Liver (tissue), 9 donors: ENCODE results near the gene OXNAD1. TPM values are rescaled to one million over a fixed set of nuclear protein-coding genes. Genes with fewer than 3 reads are reported as not detected.

ENCODE experiments used
- DNase-seq: peaks from one replicate; pipeline ENCODE4 v3.0.0-alpha.2; 2017; ENCODE audit warnings: low spot score
- H3K27ac ChIP-seq, 2 donors: one replicate each; pipeline ENCODE4 v1.7.0; 2013; ENCODE audit warnings: inconsistent platforms in 2 of 2, low read length in 2 of 2, control low read depth in 1 of 2, low read depth in 1 of 2, mild to moderate bottlenecking in 1 of 2
- H3K27me3 ChIP-seq, 4 donors: one replicate each; pipeline versions ENCODE4 v1.6.1 to v1.7.0; 2013; ENCODE audit warnings: low read length in 3 of 4, inconsistent platforms in 1 of 4, mild to moderate bottlenecking in 1 of 4, moderate library complexity in 1 of 4; ENCODE audit not compliant: control insufficient read depth in 4 of 4, insufficient read depth in 4 of 4
- H3K36me3 ChIP-seq, 4 donors: one replicate each; pipeline versions ENCODE4 v1.6.1 to v1.7.0; 2013; ENCODE audit warnings: low read length in 3 of 4, mild to moderate bottlenecking in 3 of 4, low read depth in 1 of 4, moderate library complexity in 1 of 4; ENCODE audit not compliant: control insufficient read depth in 4 of 4, insufficient read depth in 3 of 4
- H3K4me1 ChIP-seq, 4 donors: one replicate each; pipeline versions ENCODE4 v1.6.1 to v1.7.0; 2013; ENCODE audit warnings: low read length in 3 of 4, mild to moderate bottlenecking in 3 of 4, moderate library complexity in 1 of 4; ENCODE audit not compliant: control insufficient read depth in 4 of 4, insufficient read depth in 4 of 4
- H3K4me3 ChIP-seq, 3 donors: one replicate each; pipeline versions ENCODE4 v1.6.1 to v1.7.0; 2013; ENCODE audit warnings: low read length in 3 of 3, control low read depth in 1 of 3, low read depth in 1 of 3, mild to moderate bottlenecking in 1 of 3
- H3K9ac ChIP-seq, 2 donors: one replicate each; pipeline ENCODE4 v1.7.0; 2013; ENCODE audit warnings: low read length in 2 of 2, mild to moderate bottlenecking in 2 of 2, moderate library complexity in 2 of 2, control low read depth in 1 of 2, low read depth in 1 of 2
- H3K9me3 ChIP-seq, 4 donors: one replicate each; pipeline versions ENCODE4 v1.6.1 to v1.7.0; 2013; ENCODE audit warnings: low read length in 3 of 4; ENCODE audit not compliant: control insufficient read depth in 4 of 4
- ATF3 ChIP-seq: IDR thresholded peaks from 2 replicates; pipeline ENCODE4 v1.6.1; 2016; ENCODE audit warnings: antibody characterized with exemption
- CTCF ChIP-seq: fragments of 150-350 bp; IDR thresholded peaks from 2 replicates; pipeline ENCODE4 v1.5.1; 2017; ENCODE audit warnings: improper control_type of control experiment, low read depth, low read length; ENCODE audit not compliant: missing input control
- EGR1 ChIP-seq, 2 donors: IDR thresholded peaks; 2 replicates each; pipeline ENCODE4 v1.6.1; 2016 to 2018; ENCODE audit warnings: antibody characterized with exemption in 2 of 2, low read depth in 2 of 2
- FOXA1 ChIP-seq: IDR thresholded peaks from 2 replicates; pipeline ENCODE4 v1.6.1; 2016; ENCODE audit warnings: antibody characterized with exemption
- FOXA2 ChIP-seq: IDR thresholded peaks from 2 replicates; pipeline ENCODE4 v1.6.1; 2016; ENCODE audit warnings: antibody characterized with exemption
- GABPA ChIP-seq, 2 donors: IDR thresholded peaks in 1 of 2; conservative IDR thresholded peaks in 1 of 2; 2 replicates each; pipeline ENCODE4 v1.6.1; 2016; ENCODE audit warnings: antibody characterized with exemption in 2 of 2, mild to moderate bottlenecking in 1 of 2, moderate library complexity in 1 of 2
- HNF4A ChIP-seq, 2 donors: conservative IDR thresholded peaks; 2 replicates each; pipeline ENCODE4 v1.6.1; 2016; ENCODE audit warnings: antibody characterized with exemption in 2 of 2, mild to moderate bottlenecking in 2 of 2
- HNF4G ChIP-seq: IDR thresholded peaks from 2 replicates; pipeline ENCODE4 v1.6.1; 2016; ENCODE audit warnings: antibody characterized with exemption
- JUND ChIP-seq, 2 donors: IDR thresholded peaks; 2 replicates each; pipeline ENCODE4 v1.6.1; 2016; ENCODE audit warnings: antibody characterized with exemption in 2 of 2
- RAD21 ChIP-seq, 2 donors: IDR thresholded peaks; 2 replicates each; pipeline ENCODE4 v1.6.1; 2016; ENCODE audit warnings: antibody characterized with exemption in 2 of 2, mild to moderate bottlenecking in 2 of 2
- RXRA ChIP-seq, 2 donors: IDR thresholded peaks; 2 replicates each; pipeline ENCODE4 v1.6.1; 2017 to 2018; ENCODE audit warnings: antibody characterized with exemption in 2 of 2, mild to moderate bottlenecking in 1 of 2
- SP1 ChIP-seq: IDR thresholded peaks from 2 replicates; pipeline ENCODE4 v1.6.1; 2018; ENCODE audit warnings: antibody characterized with exemption, mild to moderate bottlenecking
- TAF1 ChIP-seq: conservative IDR thresholded peaks from 2 replicates; pipeline ENCODE4 v1.6.1; 2016; ENCODE audit warnings: antibody characterized with exemption, mild to moderate bottlenecking
- YY1 ChIP-seq: IDR thresholded peaks from 2 replicates; pipeline ENCODE4 v1.6.1; 2016; ENCODE audit warnings: antibody characterized with exemption, mild to moderate bottlenecking
- WGBS: extraction: QIAGEN DNeasy Blood & Tissue Kit; methylation state at CpG from one replicate; pipeline ENCODE4 v1.1.7; 2013; 5-methylcytosine and 5-hydroxymethylcytosine counted together
- polyA plus RNA-seq, 2 donors: library from polyadenylated mRNA; stranded (reverse) in 1 of 2; unstranded in 1 of 2; fragments of 200-250 nt in 1 of 2; fragments of >200 nt in 1 of 2; fragmentation: Nextera tagmentation in 1 of 2; extraction: Ambion mirVana in 1 of 2; gene quantifications; one replicate each; pipeline versions ENCODE4 v1.2.1 to v1.2.3, GENCODE V29; 2013 to 2015
- total RNA-seq, 2 donors: library from RNA; depleted of rRNA; stranded (reverse); fragments of >200 nt; gene quantifications; one replicate each; pipeline ENCODE4 v1.2.3, GENCODE V29; 2014
- TF ChIP-seq, protein P1 (sequence below): IDR thresholded peaks from 2 replicates; pipeline ENCODE4 v1.6.1; 2016; ENCODE audit warnings: antibody characterized with exemption, mild to moderate bottlenecking
- TF ChIP-seq, protein P2 (sequence below): IDR thresholded peaks from 2 replicates; pipeline ENCODE4 v1.6.1; 2016; ENCODE audit warnings: antibody characterized with exemption
- TF ChIP-seq, protein P3 (sequence below): IDR thresholded peaks from 2 replicates; pipeline ENCODE4 v1.6.1; 2016; ENCODE audit warnings: antibody characterized with exemption
- donor health status: healthy.
- donor health status: healthy.
- donor health status: healthy.
- donor health status: healthy.
- donor health status: healthy.

OXNAD1 gene
- total and polyA plus RNA-seq, 4 donors, result 9.3 to 24.6 (median 14.1) TPM

GRCh38 chr3:16326724-16327349, 61.8 kb downstream of the OXNAD1 start:
- Histone ChIP-seq H3K9ac (no peak overlapping the region), H3K4me1 (peaks cover 16 to 56% (median 27%) of the 10 kb centered on the region in 4 donors), H3K36me3 (peaks cover 0 to 16% (median 7%) of the 10 kb centered on the region in 4 donors), H3K27me3 (no peaks in the 10 kb centered on the region), H3K4me3 (no peak overlapping the region), H3K9me3 (no peaks in the 10 kb centered on the region), H3K27ac (peak overlapping the region; percentile 70 to 87)
- no peak for DNase-seq
- 35% methylated on average over 15 of the region's 15 CpGs for WGBS
- TF ChIP-seq, protein P1, sequence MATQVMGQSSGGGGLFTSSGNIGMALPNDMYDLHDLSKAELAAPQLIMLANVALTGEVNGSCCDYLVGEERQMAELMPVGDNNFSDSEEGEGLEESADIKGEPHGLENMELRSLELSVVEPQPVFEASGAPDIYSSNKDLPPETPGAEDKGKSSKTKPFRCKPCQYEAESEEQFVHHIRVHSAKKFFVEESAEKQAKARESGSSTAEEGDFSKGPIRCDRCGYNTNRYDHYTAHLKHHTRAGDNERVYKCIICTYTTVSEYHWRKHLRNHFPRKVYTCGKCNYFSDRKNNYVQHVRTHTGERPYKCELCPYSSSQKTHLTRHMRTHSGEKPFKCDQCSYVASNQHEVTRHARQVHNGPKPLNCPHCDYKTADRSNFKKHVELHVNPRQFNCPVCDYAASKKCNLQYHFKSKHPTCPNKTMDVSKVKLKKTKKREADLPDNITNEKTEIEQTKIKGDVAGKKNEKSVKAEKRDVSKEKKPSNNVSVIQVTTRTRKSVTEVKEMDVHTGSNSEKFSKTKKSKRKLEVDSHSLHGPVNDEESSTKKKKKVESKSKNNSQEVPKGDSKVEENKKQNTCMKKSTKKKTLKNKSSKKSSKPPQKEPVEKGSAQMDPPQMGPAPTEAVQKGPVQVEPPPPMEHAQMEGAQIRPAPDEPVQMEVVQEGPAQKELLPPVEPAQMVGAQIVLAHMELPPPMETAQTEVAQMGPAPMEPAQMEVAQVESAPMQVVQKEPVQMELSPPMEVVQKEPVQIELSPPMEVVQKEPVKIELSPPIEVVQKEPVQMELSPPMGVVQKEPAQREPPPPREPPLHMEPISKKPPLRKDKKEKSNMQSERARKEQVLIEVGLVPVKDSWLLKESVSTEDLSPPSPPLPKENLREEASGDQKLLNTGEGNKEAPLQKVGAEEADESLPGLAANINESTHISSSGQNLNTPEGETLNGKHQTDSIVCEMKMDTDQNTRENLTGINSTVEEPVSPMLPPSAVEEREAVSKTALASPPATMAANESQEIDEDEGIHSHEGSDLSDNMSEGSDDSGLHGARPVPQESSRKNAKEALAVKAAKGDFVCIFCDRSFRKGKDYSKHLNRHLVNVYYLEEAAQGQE, result no peak
- TF ChIP-seq JUND (IDR thresholded peaks at IDR 0.05), result no peak
- TF ChIP-seq RAD21 (IDR thresholded peaks at IDR 0.05), result no peak
- TF ChIP-seq SP1, result no peak
- TF ChIP-seq HNF4A (conservative IDR thresholded peaks at IDR 0.05), result peak; percentile 7 to 42
- TF ChIP-seq FOXA2, result no peak
- TF ChIP-seq RXRA (IDR thresholded peaks at IDR 0.05), result peak in 1 of 2 donors; percentile 38
- no peak for TF ChIP-seq EGR1 (IDR thresholded peaks at IDR 0.05; ENCODE audit: low read depth in 2 of 2)
- TF ChIP-seq YY1, result peak; percentile 56
- TF ChIP-seq, protein P2, sequence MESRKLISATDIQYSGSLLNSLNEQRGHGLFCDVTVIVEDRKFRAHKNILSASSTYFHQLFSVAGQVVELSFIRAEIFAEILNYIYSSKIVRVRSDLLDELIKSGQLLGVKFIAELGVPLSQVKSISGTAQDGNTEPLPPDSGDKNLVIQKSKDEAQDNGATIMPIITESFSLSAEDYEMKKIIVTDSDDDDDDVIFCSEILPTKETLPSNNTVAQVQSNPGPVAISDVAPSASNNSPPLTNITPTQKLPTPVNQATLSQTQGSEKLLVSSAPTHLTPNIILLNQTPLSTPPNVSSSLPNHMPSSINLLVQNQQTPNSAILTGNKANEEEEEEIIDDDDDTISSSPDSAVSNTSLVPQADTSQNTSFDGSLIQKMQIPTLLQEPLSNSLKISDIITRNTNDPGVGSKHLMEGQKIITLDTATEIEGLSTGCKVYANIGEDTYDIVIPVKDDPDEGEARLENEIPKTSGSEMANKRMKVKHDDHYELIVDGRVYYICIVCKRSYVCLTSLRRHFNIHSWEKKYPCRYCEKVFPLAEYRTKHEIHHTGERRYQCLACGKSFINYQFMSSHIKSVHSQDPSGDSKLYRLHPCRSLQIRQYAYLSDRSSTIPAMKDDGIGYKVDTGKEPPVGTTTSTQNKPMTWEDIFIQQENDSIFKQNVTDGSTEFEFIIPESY, result no peak

- 94% methylated on average over 6 of the region's 6 CpGs for WGBS
- H3K36me3 ChIP-seq, result peaks cover 0 to 6% (median 0%) of the 10 kb centered on the region in 4 donors
- DNase-seq, result no peak
- H3K4me1 ChIP-seq, result peaks cover 16 to 57% (median 29%) of the 10 kb centered on the region in 4 donors
- TF ChIP-seq JUND (IDR thresholded peaks at IDR 0.05) (no peak), SP1 (no peak), CTCF (no peak), TAF1 (no peak), EGR1 (IDR thresholded peaks at IDR 0.05; ENCODE audit: low read depth in 2 of 2) (no peak), RAD21 (IDR thresholded peaks at IDR 0.05) (no peak), FOXA1 (no peak), ATF3 (no peak), YY1 (no peak), HNF4A (conservative IDR thresholded peaks at IDR 0.05) (no peak), RXRA (IDR thresholded peaks at IDR 0.05) (no peak), HNF4G (no peak), GABPA (IDR thresholded peaks at IDR 0.05 in 1 of 2, conservative IDR thresholded peaks at IDR 0.05 in 1 of 2) (no peak)
- TF ChIP-seq, protein P1, result no peak
- TF ChIP-seq, protein P3, sequence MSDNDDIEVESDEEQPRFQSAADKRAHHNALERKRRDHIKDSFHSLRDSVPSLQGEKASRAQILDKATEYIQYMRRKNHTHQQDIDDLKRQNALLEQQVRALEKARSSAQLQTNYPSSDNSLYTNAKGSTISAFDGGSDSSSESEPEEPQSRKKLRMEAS, result no peak
- TF ChIP-seq, protein P2, result no peak
- peak overlapping the region; percentile 4 to 42 for H3K27ac ChIP-seq
- no peak overlapping the region for H3K4me3 ChIP-seq
- H3K27me3 ChIP-seq, result no peaks in the 10 kb centered on the region
- H3K9ac ChIP-seq, result no peak overlapping the region
- no peaks in the 10 kb centered on the region for H3K9me3 ChIP-seq
Observed at GRCh38 chr3:16328124-16328523, 63.1 kb downstream of the OXNAD1 start.
